GM18907 (cell line): ENCODE measurements around the gene OR5H14.
"Not testable (repeated sequence)": the region's sequence is repeated elsewhere in the genome, so short reads cannot be mapped to it uniquely, and the experiment has no call there.

Experiments used
- ATAC-seq: cut with Tn5 transposase; IDR thresholded peaks from one replicate; pipeline ENCODE4 v1.9.1; 2021; ENCODE audit warnings: mild to moderate bottlenecking, moderate library complexity; ENCODE audit not compliant: unreplicated experiment

OR5H14 gene

GRCh38 chr3:98196293-98196692, 49.0 kb downstream of the OR5H14 start:
- not testable (repeated sequence) for ATAC-seq

GRCh38 chr3:98199020-98199419, 51.7 kb downstream of the OR5H14 start:
- ATAC-seq: no peak
